AG04449 (cell line): ENCODE data around the gene TBX21.

Experiments used
- CTCF ChIA-PET: fragments of 350-600 bp; formaldehyde crosslinking; extraction: SDS; loops from one replicate; lab custom pipeline; 2021; ENCODE audit warnings: antibody characterized with exemption; lab: Yijun Ruan, JAX
- POLR2A ChIA-PET: fragments of 400-600, 350-600 bp; formaldehyde crosslinking; extraction: SDS; loops from one replicate; lab custom pipeline; 2020; ENCODE audit warnings: antibody characterized with exemption, inconsistent platforms; lab: Yijun Ruan, JAX
- DNase-seq: peaks from one replicate; pipeline ENCODE4 v3.0.0-alpha.2; 2010; ENCODE audit warnings: low read depth, low spot score
- H3K4me3 ChIP-seq: 2 replicates; pipeline ENCODE4 v1.5.1; 2011; ENCODE audit warnings: low read depth, mild to moderate bottlenecking, control low read depth, low read length
- TF ChIP-seq, protein P1 (sequence below): IDR thresholded peaks from one replicate; pipeline ENCODE4 v1.5.1; 2011; ENCODE audit warnings: mild to moderate bottlenecking, moderate library complexity, low read length, control low read depth, inconsistent platforms; ENCODE audit not compliant: insufficient read depth; ENCODE audit errors: missing control alignments

Gene TBX21

DNA sequence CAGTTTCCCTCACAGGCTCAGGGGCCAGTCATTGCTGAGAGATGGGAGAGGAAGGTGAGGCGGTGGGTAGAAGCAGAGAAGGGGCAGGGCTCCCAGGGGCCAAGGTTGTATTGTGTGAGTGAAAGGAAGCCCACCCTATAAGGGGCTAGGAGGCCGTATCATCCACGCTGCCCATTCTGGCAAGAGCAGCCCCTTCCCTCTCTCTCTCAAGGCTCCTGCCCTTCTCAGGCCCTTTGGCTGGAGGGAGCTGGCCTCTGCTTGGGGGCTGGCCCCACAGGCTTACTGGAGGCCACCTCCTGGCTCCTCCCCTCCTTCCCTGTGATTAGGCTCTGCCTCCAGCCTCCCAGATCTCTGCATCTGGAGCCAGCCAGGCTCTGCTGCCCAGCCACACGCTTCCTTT is 31.4 kb upstream of the TBX21 start:
- no peak for DNase-seq
- POLR2A ChIA-PET: no interaction called here
- CTCF ChIA-PET: interaction anchor here (1.3 to 6.4 kb wide), 5 partner anchors 8 to 101 kb away, joined by 5 to 104 read pairs (median 27); no protein-coding TSS in a partner anchor
- no peak overlapping the region for H3K4me3 ChIP-seq
- TF ChIP-seq, protein P1, sequence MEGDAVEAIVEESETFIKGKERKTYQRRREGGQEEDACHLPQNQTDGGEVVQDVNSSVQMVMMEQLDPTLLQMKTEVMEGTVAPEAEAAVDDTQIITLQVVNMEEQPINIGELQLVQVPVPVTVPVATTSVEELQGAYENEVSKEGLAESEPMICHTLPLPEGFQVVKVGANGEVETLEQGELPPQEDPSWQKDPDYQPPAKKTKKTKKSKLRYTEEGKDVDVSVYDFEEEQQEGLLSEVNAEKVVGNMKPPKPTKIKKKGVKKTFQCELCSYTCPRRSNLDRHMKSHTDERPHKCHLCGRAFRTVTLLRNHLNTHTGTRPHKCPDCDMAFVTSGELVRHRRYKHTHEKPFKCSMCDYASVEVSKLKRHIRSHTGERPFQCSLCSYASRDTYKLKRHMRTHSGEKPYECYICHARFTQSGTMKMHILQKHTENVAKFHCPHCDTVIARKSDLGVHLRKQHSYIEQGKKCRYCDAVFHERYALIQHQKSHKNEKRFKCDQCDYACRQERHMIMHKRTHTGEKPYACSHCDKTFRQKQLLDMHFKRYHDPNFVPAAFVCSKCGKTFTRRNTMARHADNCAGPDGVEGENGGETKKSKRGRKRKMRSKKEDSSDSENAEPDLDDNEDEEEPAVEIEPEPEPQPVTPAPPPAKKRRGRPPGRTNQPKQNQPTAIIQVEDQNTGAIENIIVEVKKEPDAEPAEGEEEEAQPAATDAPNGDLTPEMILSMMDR: no peak

DNA sequence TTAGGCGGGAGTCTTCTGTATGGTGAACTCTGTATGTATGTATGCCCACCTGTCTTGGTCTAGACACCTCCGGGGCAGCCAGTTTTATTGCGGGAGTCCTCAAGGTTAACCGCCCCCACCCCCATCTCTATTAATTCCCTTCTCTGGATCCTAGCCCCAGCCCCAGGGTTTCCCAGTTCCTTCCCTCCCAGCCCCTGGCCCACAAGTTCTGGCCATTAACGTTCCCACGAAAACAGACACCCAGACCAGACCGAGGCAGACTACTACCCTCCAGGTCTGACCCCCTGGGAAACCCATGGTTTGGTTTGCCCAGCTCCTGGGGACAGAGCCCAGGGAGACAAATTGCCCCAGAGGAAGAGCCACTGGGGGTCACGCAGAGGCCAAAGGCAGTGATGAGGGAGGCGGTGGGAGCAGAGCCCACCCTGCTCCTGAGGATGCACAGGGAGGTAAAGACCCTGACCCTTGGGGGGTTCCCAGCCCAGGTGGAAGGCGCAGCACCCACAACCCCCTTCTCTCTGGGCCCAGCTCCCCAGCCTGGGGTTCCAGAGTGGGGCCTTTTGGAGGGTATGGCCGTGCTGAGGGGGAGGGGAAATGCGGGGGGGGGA is 30.5 kb upstream of the TBX21 start:
- no peak for DNase-seq
- TF ChIP-seq, protein P1: no peak
- ChIA-PET POLR2A (no interaction called here), CTCF (interaction anchor here (6.4 kb wide), 1 partner anchor 15 kb away, joined by 62 read pairs; no protein-coding TSS in a partner anchor)
- no peak overlapping the region for H3K4me3 ChIP-seq

DNA sequence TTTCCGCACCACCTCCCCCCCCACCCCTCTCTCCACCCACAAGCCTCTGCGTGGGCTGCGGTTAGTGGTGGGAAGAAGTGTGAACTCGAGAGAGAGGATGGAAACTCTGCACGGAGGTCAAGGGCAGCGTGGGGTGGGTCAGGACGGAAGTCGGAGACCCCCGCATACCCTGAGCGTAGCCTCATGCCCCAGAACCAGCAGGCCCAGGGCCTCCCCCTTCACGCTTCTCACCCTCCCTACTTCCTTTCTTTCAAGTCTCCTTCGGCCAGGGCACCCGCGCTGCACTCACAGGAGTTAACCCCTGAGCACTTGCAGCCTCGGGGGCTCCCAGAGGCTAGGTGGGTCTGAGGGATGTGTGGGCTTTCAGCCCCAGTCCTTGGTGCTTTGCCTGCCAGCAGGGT is 29.8 kb upstream of the TBX21 start:
- ChIA-PET CTCF (no interaction called here), POLR2A (no interaction called here)
- DNase-seq: no peak
- H3K4me3 ChIP-seq: no peak overlapping the region
- TF ChIP-seq, protein P1: no peak

DNA sequence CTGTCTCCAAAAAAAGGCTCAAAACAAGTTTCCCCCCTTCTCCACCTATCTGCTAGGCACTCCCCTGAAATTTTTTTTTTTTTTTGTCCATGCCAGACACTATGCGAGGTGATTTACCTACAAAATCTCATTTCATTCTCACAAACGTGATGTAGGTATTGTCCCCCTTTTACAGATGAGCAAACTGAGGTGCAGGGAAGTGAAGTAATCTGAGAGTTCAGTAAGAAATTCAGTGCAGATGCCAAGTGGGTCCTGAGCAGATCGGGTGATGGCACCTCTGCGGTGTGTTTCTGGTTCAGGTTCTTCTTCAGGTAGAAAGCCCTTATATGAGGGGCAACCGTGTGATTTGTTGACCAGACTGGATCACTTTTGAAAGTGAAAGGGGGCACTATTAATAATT is 29.4 kb upstream of the TBX21 start:
- H3K4me3 ChIP-seq: no peak overlapping the region
- TF ChIP-seq, protein P1: no peak

DNA sequence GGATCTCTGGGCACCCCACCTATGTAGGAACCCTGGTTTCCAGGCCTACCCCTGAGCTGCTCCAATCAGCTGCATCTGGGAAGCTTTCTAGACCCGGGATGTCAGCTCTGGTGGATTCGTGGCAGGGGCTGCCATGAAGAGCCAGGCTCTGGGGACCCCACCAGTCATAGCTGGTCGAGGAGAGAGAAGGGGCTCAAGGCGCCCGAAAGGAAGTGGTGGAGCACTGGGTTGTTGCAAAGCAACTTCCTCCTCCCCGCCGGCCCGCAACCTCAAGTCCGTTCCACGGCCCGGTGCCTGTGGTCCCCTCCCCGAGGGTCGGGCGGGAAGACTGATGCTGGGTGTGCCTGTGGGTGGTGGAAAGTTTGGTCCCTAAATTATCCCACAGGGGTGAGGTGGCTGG is 28.9 kb upstream of the TBX21 start:
- ChIA-PET POLR2A (no interaction called here), CTCF (interaction anchor here (1.0 to 1.3 kb wide), 2 partner anchors 9 to 11 kb away, joined by 3 to 7 read pairs; partner anchors contain the start of gene TBKBP1)
- no peak for DNase-seq
- H3K4me3 ChIP-seq: no peak overlapping the region
- TF ChIP-seq, protein P1: no peak

More for the DNA sequence above, 29.4 kb upstream of the TBX21 start:
- POLR2A ChIA-PET: no interaction called here
- DNase-seq: no peak
- CTCF ChIA-PET: interaction anchor here (1.3 kb wide), 1 partner anchor 8 kb away, joined by 7 read pairs; the partner anchor contains the start of gene TBKBP1

DNA sequence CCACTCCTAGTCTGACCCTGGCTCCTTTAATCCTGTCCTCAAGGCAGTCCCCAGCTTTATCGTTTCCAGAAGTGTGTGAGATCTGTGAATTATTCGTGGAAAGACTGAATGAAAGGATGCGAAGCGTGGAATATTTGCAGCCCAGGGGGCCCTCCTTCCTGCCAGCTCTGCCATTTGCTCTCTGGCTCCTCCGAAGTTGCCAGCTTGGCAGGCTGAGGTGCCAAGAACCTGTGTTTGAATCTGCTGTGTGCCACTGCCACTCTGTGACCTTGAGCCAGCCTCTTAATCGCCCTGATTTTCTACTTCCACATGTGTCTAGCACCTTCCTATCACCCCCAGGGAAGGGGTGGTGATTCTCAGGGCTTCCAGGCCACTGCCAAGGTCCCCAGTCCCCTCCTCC is 28.3 kb upstream of the TBX21 start:
- DNase-seq: no peak
- TF ChIP-seq, protein P1: no peak
- H3K4me3 ChIP-seq: no peak overlapping the region
- ChIA-PET POLR2A (no interaction called here), CTCF (interaction anchor here (1.0 to 1.4 kb wide), 3 partner anchors 9 to 10 kb away, joined by 3 to 7 read pairs (median 4); partner anchors contain the start of gene TBKBP1)
